Neuronal stem cell (in vitro differentiated cells): ENCODE data around the gene SLC16A9.

Source experiments
- DNase-seq: peaks from one replicate; pipeline ENCODE4 v3.0.0-alpha.2; 2013; ENCODE audit warnings: low spot score
- H2AFZ ChIP-seq: one replicate; pipeline ENCODE4 v1.6.1; 2013; ENCODE audit warnings: mild to moderate bottlenecking, low read length, inconsistent platforms
- H2AK5ac ChIP-seq: 2 replicates; pipeline ENCODE4 v1.6.1; 2013; ENCODE audit warnings: low read depth, mild to moderate bottlenecking, inconsistent platforms, low read length, moderate library complexity, mixed read lengths
- H2BK120ac ChIP-seq: 2 replicates; pipeline ENCODE4 v1.6.1; 2013; ENCODE audit warnings: low read depth, mild to moderate bottlenecking, inconsistent platforms, low read length, moderate library complexity, mixed read lengths
- H2BK12ac ChIP-seq: one replicate; pipeline ENCODE4 v1.6.1; 2013; ENCODE audit warnings: low read length, inconsistent platforms
- H2BK15ac ChIP-seq: 2 replicates; pipeline ENCODE4 v1.6.1; 2013; ENCODE audit warnings: mild to moderate bottlenecking, low read length, inconsistent platforms, mixed read lengths
- H2BK5ac ChIP-seq: one replicate; pipeline ENCODE4 v1.6.1; 2013; ENCODE audit warnings: inconsistent platforms, mild to moderate bottlenecking, low read length, moderate library complexity
- H3K14ac ChIP-seq: one replicate; pipeline ENCODE4 v1.6.1; 2013; ENCODE audit warnings: low read length, inconsistent platforms
- H3K18ac ChIP-seq: 2 replicates; pipeline ENCODE4 v1.6.1; 2013; ENCODE audit warnings: low read length, inconsistent platforms
- H3K23ac ChIP-seq: 2 replicates; pipeline ENCODE4 v1.6.1; 2013; ENCODE audit warnings: low read depth, mild to moderate bottlenecking, mixed read lengths, low read length, inconsistent platforms; ENCODE audit not compliant: poor library complexity
- H3K27ac ChIP-seq: replicated peaks from 3 replicates; pipeline ENCODE4 v1.5.1; 2013; ENCODE audit warnings: low read length, inconsistent platforms
- H3K27me3 ChIP-seq, 3 experiments: 2 replicates each; pipeline ENCODE4 v1.6.1; 2013; ENCODE audit warnings: low read length in 3 of 3, mild to moderate bottlenecking in 2 of 3, inconsistent platforms in 1 of 3, low read depth in 1 of 3, mixed read lengths in 1 of 3, moderate library complexity in 1 of 3; ENCODE audit not compliant: control insufficient read depth in 3 of 3, insufficient read depth in 3 of 3
- H3K36me3 ChIP-seq, 2 donors: replicated peaks in 1 of 2; 2 replicates each; pipeline ENCODE4 v1.6.1; 2013; ENCODE audit warnings: low read length in 2 of 2; ENCODE audit not compliant: control insufficient read depth in 2 of 2, insufficient read depth in 2 of 2
- H3K4ac ChIP-seq: 2 replicates; pipeline ENCODE4 v1.6.1; 2013; ENCODE audit warnings: inconsistent platforms, mild to moderate bottlenecking, low read length, moderate library complexity
- H3K4me1 ChIP-seq, 2 donors: 1 replicate in 1 of 2; 2 replicates in 1 of 2; pipeline ENCODE4 v1.6.1; 2013; ENCODE audit warnings: low read length in 2 of 2, low read depth in 1 of 2; ENCODE audit not compliant: control insufficient read depth in 2 of 2, insufficient read depth in 1 of 2
- H3K4me2 ChIP-seq: one replicate; pipeline ENCODE4 v1.6.1; 2013; ENCODE audit warnings: mild to moderate bottlenecking, low read length, inconsistent platforms; ENCODE audit not compliant: insufficient read depth, poor library complexity, severe bottlenecking
- H3K4me3 ChIP-seq, 2 donors: 2 replicates each; pipeline ENCODE4 v1.5.1; 2013; ENCODE audit warnings: low read length in 2 of 2, mild to moderate bottlenecking in 2 of 2, inconsistent platforms in 1 of 2, moderate library complexity in 1 of 2
- H3K79me1 ChIP-seq: one replicate; pipeline ENCODE4 v1.6.1; 2013; ENCODE audit warnings: low read depth, mild to moderate bottlenecking, inconsistent platforms, low read length, moderate library complexity
- H3K9ac ChIP-seq: one replicate; pipeline ENCODE4 v1.6.1; 2013; ENCODE audit warnings: mild to moderate bottlenecking, low read depth, low read length, inconsistent platforms; ENCODE audit not compliant: poor library complexity
- H3K9me3 ChIP-seq, 2 donors: replicated peaks in 1 of 2; 2 replicates each; pipeline versions ENCODE3 to v1.6.1; 2013; ENCODE audit warnings: low read length in 2 of 2, mild to moderate bottlenecking in 2 of 2, inconsistent platforms in 1 of 2, low read depth in 1 of 2, mixed read lengths in 1 of 2, moderate library complexity in 1 of 2; ENCODE audit not compliant: control insufficient read depth in 2 of 2, insufficient read depth in 1 of 2
- H4K8ac ChIP-seq: one replicate; pipeline ENCODE4 v1.6.1; 2013; ENCODE audit warnings: low read depth, mild to moderate bottlenecking, inconsistent platforms, low read length, moderate library complexity
- H4K91ac ChIP-seq: one replicate; pipeline ENCODE4 v1.6.1; 2013; ENCODE audit warnings: low read length, low read depth, mild to moderate bottlenecking, inconsistent platforms; ENCODE audit not compliant: poor library complexity
- WGBS, 2 donors: extraction: QIAGEN DNeasy Blood & Tissue Kit; methylation state at CpG; one replicate each; pipeline ENCODE4 v1.1.7; 2013; ENCODE audit warnings: missing lambda C conversion rate in 2 of 2, mixed read lengths in 1 of 2; ENCODE audit not compliant: insufficient read length in 2 of 2, insufficient replicate concordance in 1 of 2; ENCODE audit errors: extremely low coverage in 2 of 2; 5-methylcytosine and 5-hydroxymethylcytosine counted together

SLC16A9 gene

GRCh38 chr10:59601985-59602384 is 107.7 kb downstream of the SLC16A9 start:
- no peak overlapping the region for H2AFZ ChIP-seq
- no peak overlapping the region for H2BK15ac ChIP-seq
- H3K4me3 ChIP-seq, result no peak overlapping the region
- no peak overlapping the region for H3K27ac ChIP-seq
- no peak overlapping the region for H3K4me2 ChIP-seq
- no peaks in the 10 kb centered on the region for H3K9me3 ChIP-seq
- H2BK5ac ChIP-seq, result no peak overlapping the region
- H3K27me3 ChIP-seq, result no peaks in the 10 kb centered on the region
- H3K36me3 ChIP-seq, result no peaks in the 10 kb centered on the region
- no peak overlapping the region for H3K23ac ChIP-seq
- H3K79me1 ChIP-seq, result no peaks in the 10 kb centered on the region
- no peak for DNase-seq
- H3K18ac ChIP-seq, result no peak overlapping the region
- no peak overlapping the region for H4K8ac ChIP-seq
- H4K91ac ChIP-seq, result no peak overlapping the region
- H3K9ac ChIP-seq, result no peak overlapping the region
- H3K4me1 ChIP-seq, result no peaks in the 10 kb centered on the region
- no peak overlapping the region for H2AK5ac ChIP-seq
- WGBS, 2 donors, result no CpG with 5 or more reads among the region's 3 CpGs
- no peak overlapping the region for H3K4ac ChIP-seq
- no peak overlapping the region for H3K14ac ChIP-seq
- H2BK12ac ChIP-seq, result no peak overlapping the region
- no peak overlapping the region for H2BK120ac ChIP-seq
